NT2/D1 (cell line): ENCODE results near the gene ERBB2.

Experiments used
- DNase-seq: peaks from one replicate; pipeline ENCODE4 v3.0.0-alpha.2; 2011; ENCODE audit warnings: low read depth, low spot score
- H3K27me3 ChIP-seq: 2 replicates; pipeline ENCODE4 v1.6.0; 2011; ENCODE audit warnings: mild to moderate bottlenecking; ENCODE audit not compliant: insufficient read length, insufficient read depth
- H3K36me3 ChIP-seq: 2 replicates; pipeline ENCODE4 v1.6.1; 2011; ENCODE audit warnings: mild to moderate bottlenecking, low read length, mixed read lengths; ENCODE audit not compliant: insufficient read depth, insufficient read length
- H3K4me1 ChIP-seq: 2 replicates; pipeline ENCODE4 v1.5.1; 2011; ENCODE audit not compliant: insufficient read depth, insufficient read length
- H3K4me3 ChIP-seq: 2 replicates; pipeline ENCODE4 v1.5.1; 2011; ENCODE audit warnings: low read depth; ENCODE audit not compliant: insufficient read length
- H3K9ac ChIP-seq: 2 replicates; pipeline ENCODE4 v1.6.0; 2011; ENCODE audit warnings: low read depth; ENCODE audit not compliant: insufficient read length
- H3K9me3 ChIP-seq: 2 replicates; pipeline ENCODE4 v1.5.1; 2011; ENCODE audit warnings: mild to moderate bottlenecking, low read length; ENCODE audit not compliant: insufficient read depth
- SUZ12 ChIP-seq: IDR thresholded peaks from 2 replicates; pipeline ENCODE4 v1.6.1; 2011; ENCODE audit not compliant: insufficient read length, insufficient read depth; ENCODE audit errors: extremely low read depth
- YY1 ChIP-seq: IDR thresholded peaks from 2 replicates; pipeline ENCODE4 v1.6.1; 2011; ENCODE audit not compliant: insufficient read length, insufficient read depth
- ZNF274 ChIP-seq: IDR thresholded peaks from 2 replicates; pipeline ENCODE4 v1.6.1; 2011; ENCODE audit warnings: mild to moderate bottlenecking, low read depth, low read length

Gene ERBB2

GRCh38 chr17:39666601-39667261, 33.1 kb upstream of the ERBB2 start:
- Histone ChIP-seq H3K27me3 (peaks cover 36% of the 10 kb centered on the region), H3K4me3 (peak overlapping the region; percentile 29), H3K9me3 (no peaks in the 10 kb centered on the region), H3K9ac (peak overlapping the region; percentile 54), H3K4me1 (peaks cover 39% of the 10 kb centered on the region), H3K36me3 (peaks cover 12% of the 10 kb centered on the region)
- TF ChIP-seq YY1 (no peak), SUZ12 (no peak), ZNF274 (no peak)
- DNase-seq, result no peak

- Histone ChIP-seq H3K36me3 (peaks cover 7% of the 10 kb centered on the region), H3K9ac (peak overlapping the region; percentile 54), H3K4me1 (peaks cover 41% of the 10 kb centered on the region), H3K4me3 (peak overlapping the region; percentile 29), H3K9me3 (no peaks in the 10 kb centered on the region), H3K27me3 (peaks cover 36% of the 10 kb centered on the region)
- DNase-seq, result no peak
- TF ChIP-seq ZNF274 (no peak), SUZ12 (no peak), YY1 (no peak)
These were observed 32.5 kb upstream of the ERBB2 start for GRCh38 chr17:39667262-39667944.

- no peak for DNase-seq
- Histone ChIP-seq H3K4me1 (peaks cover 33% of the 10 kb centered on the region), H3K9ac (peak within 1 kb of the TSS; percentile 72), H3K36me3 (no peaks in the 10 kb centered on the region), H3K9me3 (no peaks in the 10 kb centered on the region), H3K27me3 (peaks cover 36% of the 10 kb centered on the region), H3K4me3 (peak within 1 kb of the TSS; percentile 39)
- TF ChIP-seq SUZ12, result no peak
- no peak for TF ChIP-seq YY1
- no peak for TF ChIP-seq ZNF274
These were observed 31.6 kb upstream of the ERBB2 start, which contains the start of gene PNMT for GRCh38 chr17:39667945-39668924. TSS of gene PNMT (plus strand) at chr17:39668453. CDS start at chr17:39668476, 23 bp downstream.

DNA sequence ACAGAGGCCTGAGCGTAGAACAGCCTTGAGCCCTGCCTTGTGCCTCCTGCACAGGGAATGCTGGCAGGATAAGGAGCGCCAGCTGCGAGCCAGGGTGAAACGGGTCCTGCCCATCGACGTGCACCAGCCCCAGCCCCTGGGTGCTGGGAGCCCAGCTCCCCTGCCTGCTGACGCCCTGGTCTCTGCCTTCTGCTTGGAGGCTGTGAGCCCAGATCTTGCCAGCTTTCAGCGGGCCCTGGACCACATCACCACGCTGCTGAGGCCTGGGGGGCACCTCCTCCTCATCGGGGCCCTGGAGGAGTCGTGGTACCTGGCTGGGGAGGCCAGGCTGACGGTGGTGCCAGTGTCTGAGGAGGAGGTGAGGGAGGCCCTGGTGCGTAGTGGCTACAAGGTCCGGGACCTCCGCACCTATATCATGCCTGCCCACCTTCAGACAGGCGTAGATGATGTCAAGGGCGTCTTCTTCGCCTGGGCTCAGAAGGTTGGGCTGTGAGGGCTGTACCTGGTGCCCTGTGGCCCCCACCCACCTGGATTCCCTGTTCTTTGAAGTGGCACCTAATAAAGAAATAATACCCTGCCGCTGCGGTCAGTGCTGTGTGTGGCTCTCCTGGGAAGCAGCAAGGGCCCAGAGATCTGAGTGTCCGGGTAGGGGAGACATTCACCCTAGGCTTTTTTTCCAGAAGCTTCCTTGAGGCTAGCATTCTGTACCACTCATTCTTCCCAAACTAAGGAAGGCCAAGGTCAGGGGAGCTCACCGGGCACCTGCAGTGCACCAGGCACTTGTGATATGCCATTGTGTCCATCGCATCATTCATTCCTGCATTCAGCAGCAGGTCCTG, 29.7 kb upstream of the ERBB2 start:
- peaks cover 36% of the 10 kb centered on the region for H3K27me3 ChIP-seq
- no peak for TF ChIP-seq YY1
- TF ChIP-seq SUZ12, result no peak
- TF ChIP-seq ZNF274, result no peak
- H3K4me3 ChIP-seq, result no peak overlapping the region
- H3K4me1 ChIP-seq, result peaks cover 22% of the 10 kb centered on the region
- H3K36me3 ChIP-seq, result no peaks in the 10 kb centered on the region
- no peak overlapping the region for H3K9ac ChIP-seq
- no peak for DNase-seq
- H3K9me3 ChIP-seq, result no peaks in the 10 kb centered on the region

DNA sequence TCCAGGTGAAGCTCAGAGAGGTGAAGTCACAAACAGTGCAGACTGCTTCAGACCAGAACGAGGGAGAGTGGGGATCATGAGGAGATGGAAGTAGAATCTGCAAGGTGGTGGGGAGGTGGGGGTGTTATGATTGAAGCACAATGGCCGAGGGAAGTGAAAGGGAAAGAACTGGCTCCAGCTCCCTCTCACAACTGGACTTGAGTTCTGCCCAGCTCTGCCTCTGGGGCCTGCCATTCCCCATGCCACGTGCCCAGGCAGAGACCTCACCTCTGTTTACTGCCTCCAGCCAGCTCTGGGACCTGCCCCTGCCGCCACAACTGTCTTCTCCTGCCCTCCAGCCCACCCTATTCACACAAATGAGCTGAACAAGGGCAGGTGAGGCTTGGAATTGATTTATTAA, 29.1 kb upstream of the ERBB2 start:
- Histone ChIP-seq H3K9ac (no peak overlapping the region), H3K36me3 (no peaks in the 10 kb centered on the region), H3K4me1 (peaks cover 24% of the 10 kb centered on the region), H3K27me3 (peaks cover 36% of the 10 kb centered on the region), H3K9me3 (no peaks in the 10 kb centered on the region), H3K4me3 (no peak overlapping the region)
- TF ChIP-seq ZNF274 (no peak), SUZ12 (no peak)
- DNase-seq, result no peak

DNA sequence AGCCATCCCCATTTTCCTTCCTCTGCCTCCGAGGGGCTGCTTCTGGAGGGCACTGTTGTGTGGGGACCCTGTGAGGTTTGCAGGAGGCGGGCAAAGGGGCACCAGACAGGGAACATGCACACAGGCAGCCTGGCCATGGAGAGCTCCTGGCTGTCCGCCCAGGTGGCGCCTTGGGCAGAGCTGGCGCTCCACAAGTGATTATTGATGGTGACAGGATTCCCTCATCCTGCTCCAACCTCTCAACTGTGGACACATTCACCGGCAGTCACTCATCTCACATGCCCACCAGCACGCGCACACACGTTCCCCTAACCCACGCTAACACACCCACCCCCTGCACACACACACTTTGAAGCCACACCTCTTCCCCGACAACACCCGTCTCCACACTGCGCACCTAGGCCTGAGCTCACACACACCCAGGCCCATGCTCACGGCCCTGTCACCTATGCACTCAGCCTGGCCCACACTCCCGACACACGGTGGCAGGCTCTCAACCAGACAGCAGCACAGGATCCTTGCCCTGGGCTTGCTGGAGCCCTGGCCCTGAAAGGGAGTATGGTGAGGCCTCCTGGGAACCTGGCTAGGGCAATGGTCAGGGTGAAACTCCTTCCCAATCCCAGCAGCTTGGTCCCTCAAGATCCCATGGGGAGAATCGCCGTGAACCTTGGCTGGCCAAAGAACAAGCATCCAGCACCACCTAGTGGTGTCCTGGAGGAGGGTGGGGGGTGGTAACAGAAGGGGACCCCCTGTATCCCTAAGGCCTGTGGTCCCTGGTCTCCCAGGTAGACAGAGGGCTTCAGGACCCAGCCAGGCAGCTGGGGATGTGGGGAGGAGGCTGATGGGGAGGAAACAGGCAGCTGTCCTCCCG, 28.0 kb upstream of the ERBB2 start:
- peaks cover 19% of the 10 kb centered on the region for H3K4me1 ChIP-seq
- H3K9ac ChIP-seq, result peak overlapping the region; percentile 33
- DNase-seq, result no peak
- H3K36me3 ChIP-seq, result peaks cover 5% of the 10 kb centered on the region
- H3K27me3 ChIP-seq, result peaks cover 29% of the 10 kb centered on the region
- no peak overlapping the region for H3K4me3 ChIP-seq
- TF ChIP-seq YY1, result no peak
- TF ChIP-seq SUZ12, result no peak
- TF ChIP-seq ZNF274, result no peak
- H3K9me3 ChIP-seq, result no peaks in the 10 kb centered on the region
